Brain microvascular endothelial cell (primary cell): ENCODE data around the gene PKD1L1.

ENCODE experiments used
- DNase-seq: peaks from one replicate; pipeline ENCODE4 v3.0.0-alpha.2; 2020
- H3K27ac ChIP-seq: fragments of 250-450 bp; sonication (Bioruptor Pico); 2 replicates; pipeline ENCODE4 v1.5.1; 2020; ENCODE audit warnings: mild to moderate bottlenecking, moderate library complexity
- H3K27me3 ChIP-seq: fragments of 250-450 bp; sonication (Bioruptor Pico); replicated peaks from 2 replicates; pipeline ENCODE4 v1.5.1; 2020; ENCODE audit warnings: mild to moderate bottlenecking
- H3K36me3 ChIP-seq: fragments of 250-450 bp; sonication (Bioruptor Pico); replicated peaks from 2 replicates; pipeline ENCODE4 v1.5.1; 2020; ENCODE audit warnings: mild to moderate bottlenecking
- H3K4me3 ChIP-seq: 2 replicates; pipeline ENCODE4 v1.5.1; 2011; ENCODE audit warnings: low read depth, mild to moderate bottlenecking, control low read depth, low read length, moderate library complexity
- CTCF ChIP-seq: IDR thresholded peaks from 2 replicates; pipeline ENCODE4 v1.5.1; 2011; ENCODE audit warnings: low read depth, mild to moderate bottlenecking, moderate library complexity, low read length, control low read depth, inconsistent platforms; ENCODE audit errors: missing control alignments
- in situ Hi-C: cut with HindIII; loops from 2 replicates; pipeline ENCODE4 v1.10.0; 2017; ENCODE audit warnings: low sequenced_read_pairs, low pct_ligation_motif_present

Gene PKD1L1

GRCh38 chr7:47786557-47787248 lies 161.6 kb downstream of the PKD1L1 start:
- no peaks in the 10 kb centered on the region for H3K36me3 ChIP-seq
- no peak overlapping the region for H3K4me3 ChIP-seq
- H3K27me3 ChIP-seq = no peaks in the 10 kb centered on the region
- peak; percentile 4 for TF ChIP-seq CTCF
- peak overlapping the region; percentile 95 for H3K27ac ChIP-seq
- peak; percentile 97 for DNase-seq
- in situ Hi-C loops = no loop called here

- Histone ChIP-seq H3K36me3 (no peaks in the 10 kb centered on the region), H3K27me3 (no peaks in the 10 kb centered on the region), H3K4me3 (no peak overlapping the region), H3K27ac (peak overlapping the region; percentile 95)
- in situ Hi-C loops = no loop called here
- no peak for DNase-seq
- TF ChIP-seq CTCF = no peak
Observed at GRCh38 chr7:47785923-47786556, 162.2 kb downstream of the PKD1L1 start.

GRCh38 chr7:47783456-47784223 lies 164.6 kb downstream of the PKD1L1 start:
- Histone ChIP-seq H3K4me3 (no peak overlapping the region), H3K27me3 (no peaks in the 10 kb centered on the region), H3K27ac (peak overlapping the region; percentile 95), H3K36me3 (no peaks in the 10 kb centered on the region)
- TF ChIP-seq CTCF = no peak
- DNase-seq = peak; percentile 93
- in situ Hi-C loops = no loop called here

- Histone ChIP-seq H3K27me3 (no peaks in the 10 kb centered on the region), H3K4me3 (no peak overlapping the region), H3K36me3 (no peaks in the 10 kb centered on the region), H3K27ac (no peak overlapping the region)
- in situ Hi-C loops = no loop called here
- no peak for TF ChIP-seq CTCF
- DNase-seq = no peak
Observed at GRCh38 chr7:47782792-47783191, 165.5 kb downstream of the PKD1L1 start.

GRCh38 chr7:47782022-47782421 lies 166.2 kb downstream of the PKD1L1 start:
- DNase-seq = no peak
- no peaks in the 10 kb centered on the region for H3K36me3 ChIP-seq
- in situ Hi-C loops = no loop called here
- H3K27ac ChIP-seq = no peak overlapping the region
- TF ChIP-seq CTCF = no peak
- no peak overlapping the region for H3K4me3 ChIP-seq
- no peaks in the 10 kb centered on the region for H3K27me3 ChIP-seq
